SK-N-SH (cell line): ENCODE results near the gene CASKIN1.

Source experiments
- EP300 ChIP-seq, 2 experiments: IDR thresholded peaks; 2 replicates each; pipeline versions ENCODE4 v1.4.0 to v1.6.1; 2012; ENCODE audit warnings: borderline replicate concordance in 1 of 2, low read depth in 1 of 2, low read length in 1 of 2
- EZH2phosphoT487 ChIP-seq: fragments of 200-600 bp; sonication (generic); IDR thresholded peaks from 2 replicates; pipeline ENCODE4 v1.6.1; 2017; ENCODE audit warnings: low read depth, mixed run types, mild to moderate bottlenecking, antibody characterized with exemption, moderate library complexity, borderline replicate concordance
- FOXJ3 ChIP-seq: sonication (generic); formaldehyde crosslinking; IDR thresholded peaks from 2 replicates; pipeline ENCODE4 v1.5.1; 2020; ENCODE audit warnings: mild to moderate bottlenecking, missing genetic modification reagents
- FOXM1 ChIP-seq: IDR thresholded peaks from 2 replicates; pipeline ENCODE4 v1.4.0; 2012; ENCODE audit warnings: low read depth, mild to moderate bottlenecking
- GABPA ChIP-seq: IDR thresholded peaks from 2 replicates; pipeline ENCODE4 v1.4.0; 2012; ENCODE audit warnings: low read depth, mild to moderate bottlenecking
- GATA2 ChIP-seq: sonication (generic); formaldehyde crosslinking; IDR thresholded peaks from 2 replicates; pipeline ENCODE4 v1.5.0; 2020; ENCODE audit warnings: mild to moderate bottlenecking, missing genetic modification reagents
- MEF2A ChIP-seq: IDR thresholded peaks from 2 replicates; pipeline ENCODE4 v1.4.0; 2012; ENCODE audit warnings: low read depth, borderline replicate concordance
- MXI1 ChIP-seq: IDR thresholded peaks from 2 replicates; pipeline ENCODE4 v1.6.1; 2012; ENCODE audit warnings: mild to moderate bottlenecking, low read depth, low read length, improper control_type of control experiment
- POLR2AphosphoS5 ChIP-seq: IDR thresholded peaks from 2 replicates; pipeline ENCODE4 v1.6.1; 2012; ENCODE audit warnings: low read depth, low read length
- RAD21 ChIP-seq: IDR thresholded peaks from 2 replicates; pipeline ENCODE4 v1.6.1; 2012; ENCODE audit warnings: mild to moderate bottlenecking, low read length
- SIN3A ChIP-seq: IDR thresholded peaks from 2 replicates; pipeline ENCODE4 v1.6.1; 2012; ENCODE audit warnings: low read depth, mild to moderate bottlenecking, low read length, moderate library complexity, borderline replicate concordance
- TAF1 ChIP-seq: IDR thresholded peaks from 2 replicates; pipeline ENCODE4 v1.6.1; 2012; ENCODE audit warnings: low read depth, mild to moderate bottlenecking, low read length, moderate library complexity, borderline replicate concordance
- TEAD4 ChIP-seq: IDR thresholded peaks from 2 replicates; pipeline ENCODE4 v1.4.0; 2012; ENCODE audit warnings: mild to moderate bottlenecking, borderline replicate concordance; ENCODE audit not compliant: insufficient read depth
- TF ChIP-seq, protein P1 (sequence below): fragments of 200-600 bp; sonication (generic); IDR thresholded peaks from 2 replicates; pipeline ENCODE4 v1.6.1; 2017; ENCODE audit warnings: antibody characterized with exemption, mild to moderate bottlenecking, moderate library complexity

DNA sequence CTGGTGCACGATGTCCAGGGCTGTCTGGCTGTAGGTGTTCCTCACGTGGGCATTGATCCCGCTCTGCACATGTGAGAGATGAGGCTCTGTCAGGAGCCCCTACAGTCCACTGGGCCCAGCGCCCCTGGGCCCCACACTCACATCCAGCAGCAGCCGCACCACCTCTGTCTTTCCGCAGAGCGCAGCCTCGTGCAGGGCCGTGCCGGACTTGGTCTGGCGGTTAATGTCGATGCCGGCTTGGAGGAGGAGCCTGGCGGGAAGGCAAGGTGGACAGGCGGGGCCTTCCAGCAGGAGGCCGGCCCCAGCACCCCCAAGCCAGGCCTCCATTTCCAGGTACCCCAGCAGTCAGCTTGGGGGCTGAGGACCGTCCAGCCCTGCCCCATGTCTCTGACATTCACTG is 9.2 kb downstream of the CASKIN1 start:
- TF ChIP-seq, protein P1, sequence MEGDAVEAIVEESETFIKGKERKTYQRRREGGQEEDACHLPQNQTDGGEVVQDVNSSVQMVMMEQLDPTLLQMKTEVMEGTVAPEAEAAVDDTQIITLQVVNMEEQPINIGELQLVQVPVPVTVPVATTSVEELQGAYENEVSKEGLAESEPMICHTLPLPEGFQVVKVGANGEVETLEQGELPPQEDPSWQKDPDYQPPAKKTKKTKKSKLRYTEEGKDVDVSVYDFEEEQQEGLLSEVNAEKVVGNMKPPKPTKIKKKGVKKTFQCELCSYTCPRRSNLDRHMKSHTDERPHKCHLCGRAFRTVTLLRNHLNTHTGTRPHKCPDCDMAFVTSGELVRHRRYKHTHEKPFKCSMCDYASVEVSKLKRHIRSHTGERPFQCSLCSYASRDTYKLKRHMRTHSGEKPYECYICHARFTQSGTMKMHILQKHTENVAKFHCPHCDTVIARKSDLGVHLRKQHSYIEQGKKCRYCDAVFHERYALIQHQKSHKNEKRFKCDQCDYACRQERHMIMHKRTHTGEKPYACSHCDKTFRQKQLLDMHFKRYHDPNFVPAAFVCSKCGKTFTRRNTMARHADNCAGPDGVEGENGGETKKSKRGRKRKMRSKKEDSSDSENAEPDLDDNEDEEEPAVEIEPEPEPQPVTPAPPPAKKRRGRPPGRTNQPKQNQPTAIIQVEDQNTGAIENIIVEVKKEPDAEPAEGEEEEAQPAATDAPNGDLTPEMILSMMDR, result no peak
- TF ChIP-seq MXI1, result no peak
- no peak for TF ChIP-seq TAF1
- TF ChIP-seq FOXM1, result no peak
- TF ChIP-seq SIN3A, result no peak
- no peak for TF ChIP-seq POLR2AphosphoS5
- TF ChIP-seq GABPA, result no peak
- TF ChIP-seq EP300 (IDR thresholded peaks at IDR 0.05; ENCODE audit: borderline replicate concordance in 1 of 2, low read depth in 1 of 2, low read length in 1 of 2), result no peak
- no peak for TF ChIP-seq EZH2phosphoT487
- no peak for TF ChIP-seq MEF2A
- TF ChIP-seq FOXJ3, result no peak
- no peak for TF ChIP-seq GATA2 (CRISPR knock-in tag)
- TF ChIP-seq TEAD4, result no peak
- TF ChIP-seq RAD21, result no peak
